ENCODE data around the gene VOPP1. TPM values are rescaled to one million over a fixed set of nuclear protein-coding genes. Genes with fewer than 3 reads are reported as not detected.
"Not testable (repeated sequence)": the region's sequence is repeated elsewhere in the genome, so short reads cannot be mapped to it uniquely, and the experiment has no call there.

Gene VOPP1
- polyA plus RNA-seq, 4 donors = 54.1 to 66.7 (median 61.4) TPM

DNA sequence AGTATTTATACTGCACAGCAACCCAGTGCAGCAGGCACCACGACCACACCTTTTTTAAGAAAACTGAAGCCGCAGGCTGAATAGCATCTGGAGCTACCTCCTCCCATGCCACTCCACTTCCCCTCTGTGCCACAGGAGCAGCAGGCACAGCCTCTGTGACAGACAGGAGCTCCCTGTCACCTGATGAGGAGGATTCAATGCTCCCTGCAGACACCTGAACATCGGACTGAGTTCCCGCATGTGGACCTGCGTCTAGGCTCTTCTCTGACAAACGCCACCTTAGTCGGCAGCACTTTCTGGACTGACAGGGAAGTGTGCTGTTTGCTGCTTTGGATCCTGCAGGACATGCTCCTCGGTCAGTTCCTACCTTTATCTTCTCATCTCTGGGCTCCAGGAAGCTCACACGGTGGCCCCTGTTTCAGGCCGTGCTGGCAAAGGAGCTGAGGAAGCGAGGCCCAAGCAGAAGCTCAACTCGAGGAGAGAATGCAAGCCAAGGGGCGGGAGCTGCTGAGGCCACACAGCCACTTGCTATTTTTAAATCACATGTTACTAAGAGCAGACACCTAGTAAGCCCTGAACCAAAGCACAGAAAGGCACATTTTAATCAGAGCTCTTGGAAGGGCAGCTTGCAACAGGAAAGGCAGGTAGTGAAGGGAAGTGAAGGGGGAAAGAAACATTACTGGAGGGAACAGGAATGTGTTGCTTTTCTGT lies 56.6 kb downstream of the VOPP1 start:
- no peak for DNase-seq (ENCODE audit: low read depth in 4 of 4, low spot score in 2 of 4)

DNA sequence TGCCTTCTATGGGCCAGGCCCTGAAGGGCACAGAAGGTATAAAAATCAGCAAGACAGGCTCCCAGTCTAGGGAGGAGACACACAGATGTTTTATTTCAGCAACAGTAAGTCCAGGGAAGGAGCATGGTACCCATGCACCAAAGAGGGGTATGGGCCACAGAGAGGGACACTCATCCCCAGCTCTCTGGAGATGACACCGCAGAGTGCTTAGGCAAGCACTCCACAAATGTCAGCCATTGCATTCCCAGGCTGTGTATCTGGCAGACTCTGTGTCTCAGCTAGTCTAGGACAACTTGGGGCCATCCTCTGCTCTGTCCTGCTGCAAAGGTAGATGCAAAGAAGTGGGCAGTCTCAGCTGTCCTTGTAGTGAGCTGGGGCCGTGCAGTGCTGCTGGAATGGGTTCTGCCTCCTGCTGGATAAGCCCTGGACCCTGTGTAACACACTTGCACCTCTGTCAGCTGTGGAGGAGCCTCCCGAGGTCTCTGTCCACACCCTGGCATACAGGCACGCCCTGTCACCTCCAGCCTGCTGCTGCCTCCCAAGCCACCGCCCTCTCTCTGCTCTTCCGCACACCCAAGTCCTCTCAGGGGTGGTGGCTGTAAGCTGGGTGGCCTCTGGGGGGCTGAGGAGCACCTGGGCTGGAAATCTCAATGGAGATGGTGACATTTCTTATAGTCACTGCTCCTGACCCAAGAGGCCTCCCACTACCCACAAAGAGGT lies 57.6 kb downstream of the VOPP1 start:
- DNase-seq (ENCODE audit: low read depth in 4 of 4, low spot score in 2 of 4) = no peak

DNA sequence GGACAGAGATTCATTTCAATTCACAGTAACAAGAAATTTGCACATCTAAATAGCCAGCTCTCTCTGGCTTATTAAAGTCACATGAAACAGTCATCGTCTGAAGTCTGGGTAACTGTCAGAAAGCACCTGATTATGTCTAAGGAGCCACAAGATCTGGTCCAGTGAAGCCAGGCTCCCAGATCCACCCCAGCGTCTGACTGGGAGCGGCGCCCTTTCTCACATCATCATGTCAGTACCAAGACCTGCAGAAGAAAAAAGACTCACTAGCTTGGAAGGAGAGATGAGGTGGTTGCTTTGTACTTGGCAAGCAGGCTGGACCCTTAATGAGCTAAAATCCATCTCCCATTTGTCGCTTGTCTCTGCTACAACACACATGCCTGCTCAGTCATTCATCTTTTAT lies 58.4 kb downstream of the VOPP1 start:
- DNase-seq (ENCODE audit: low read depth in 4 of 4, low spot score in 2 of 4) = no peak

DNA sequence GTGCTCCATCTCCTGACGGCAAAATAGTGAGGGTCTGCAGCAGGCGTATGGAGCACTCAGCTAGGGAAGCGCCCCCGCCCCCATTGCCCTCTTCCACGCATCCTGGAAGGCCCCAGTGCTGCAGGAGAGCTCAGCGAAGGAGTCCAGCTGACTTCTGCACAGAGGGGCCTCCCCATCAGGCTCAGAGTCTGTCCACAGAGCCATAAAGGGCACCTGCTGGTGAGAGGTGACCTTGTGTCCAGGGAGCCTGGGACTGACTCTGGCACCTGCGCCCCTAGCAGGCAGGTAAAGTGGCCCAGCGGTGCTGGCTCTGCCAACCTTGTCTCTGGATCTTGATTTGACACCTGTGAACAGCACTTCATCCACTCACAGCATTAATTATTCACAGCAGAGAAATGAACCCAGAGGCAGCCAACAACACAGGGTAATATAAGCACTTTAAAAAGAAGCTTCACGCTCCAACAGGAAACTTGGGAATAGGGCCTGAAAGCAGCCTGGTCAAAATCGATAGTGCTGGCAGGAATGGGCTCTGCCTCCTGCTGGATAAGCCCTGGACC lies 59.6 kb downstream of the VOPP1 start:
- no peak for DNase-seq (ENCODE audit: low read depth in 4 of 4, low spot score in 2 of 4)

DNA sequence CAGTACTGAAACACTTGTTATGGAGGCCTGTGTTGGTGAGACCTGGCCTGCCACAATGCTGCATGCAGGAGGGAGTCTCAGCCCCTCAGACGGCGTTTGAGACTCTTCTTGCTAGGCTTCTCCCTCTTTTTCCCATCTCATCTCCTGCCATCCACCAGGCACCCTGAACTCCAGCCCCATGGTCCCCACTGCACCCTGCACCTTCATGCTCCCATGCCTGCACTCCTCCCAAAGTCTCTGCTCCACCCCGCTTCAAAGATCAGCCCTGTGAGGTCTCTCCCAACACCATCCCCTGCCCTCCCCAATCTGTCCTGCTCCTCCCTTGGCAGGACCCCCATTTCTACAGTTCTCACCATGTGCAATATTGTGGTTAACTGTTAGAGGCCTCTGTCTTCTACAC lies 61.7 kb downstream of the VOPP1 start:
- DNase-seq (ENCODE audit: low read depth in 4 of 4, low spot score in 2 of 4) = no peak

DNA sequence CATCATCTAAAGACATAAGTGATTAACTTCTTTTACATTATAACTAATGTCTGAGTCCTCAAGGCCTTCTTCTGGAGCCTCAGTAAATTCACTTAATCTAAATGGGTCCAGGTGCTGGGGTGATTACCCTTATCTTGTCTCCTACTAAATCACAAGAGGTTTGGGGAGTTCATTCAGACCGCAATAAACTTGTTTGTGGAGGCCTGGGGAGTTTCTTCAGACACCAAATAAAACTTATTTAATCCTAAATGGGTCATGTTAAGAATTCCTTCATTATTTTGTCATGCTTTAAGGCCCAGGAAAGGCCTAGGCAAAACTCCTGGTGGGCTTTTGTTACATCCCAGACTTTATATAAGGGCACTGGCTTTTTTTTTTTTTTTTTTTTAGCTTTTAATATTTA lies 62.1 kb downstream of the VOPP1 start:
- DNase-seq (ENCODE audit: low read depth in 4 of 4, low spot score in 2 of 4) = not testable (repeated sequence)

DNA sequence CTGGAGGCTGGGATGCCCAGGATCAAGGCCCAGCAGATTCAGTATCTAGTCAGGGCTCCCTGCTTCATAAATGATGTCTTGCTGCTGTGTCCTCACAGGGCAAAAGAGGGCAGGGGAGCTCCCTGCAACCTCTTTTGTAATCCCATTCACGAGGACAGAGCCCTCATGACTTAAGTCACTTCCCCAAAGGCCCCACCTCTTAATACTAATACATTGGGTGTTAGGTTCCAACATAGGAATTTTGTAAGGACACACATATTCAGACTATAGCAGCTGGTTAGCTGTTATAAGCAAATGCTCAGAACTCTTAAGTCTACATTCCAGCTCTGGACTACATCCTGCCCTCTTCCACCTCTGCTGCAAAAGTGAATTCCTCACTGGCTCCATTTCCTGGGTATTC lies 63.0 kb downstream of the VOPP1 start:
- no peak for DNase-seq (ENCODE audit: low read depth in 4 of 4, low spot score in 2 of 4)

DNA sequence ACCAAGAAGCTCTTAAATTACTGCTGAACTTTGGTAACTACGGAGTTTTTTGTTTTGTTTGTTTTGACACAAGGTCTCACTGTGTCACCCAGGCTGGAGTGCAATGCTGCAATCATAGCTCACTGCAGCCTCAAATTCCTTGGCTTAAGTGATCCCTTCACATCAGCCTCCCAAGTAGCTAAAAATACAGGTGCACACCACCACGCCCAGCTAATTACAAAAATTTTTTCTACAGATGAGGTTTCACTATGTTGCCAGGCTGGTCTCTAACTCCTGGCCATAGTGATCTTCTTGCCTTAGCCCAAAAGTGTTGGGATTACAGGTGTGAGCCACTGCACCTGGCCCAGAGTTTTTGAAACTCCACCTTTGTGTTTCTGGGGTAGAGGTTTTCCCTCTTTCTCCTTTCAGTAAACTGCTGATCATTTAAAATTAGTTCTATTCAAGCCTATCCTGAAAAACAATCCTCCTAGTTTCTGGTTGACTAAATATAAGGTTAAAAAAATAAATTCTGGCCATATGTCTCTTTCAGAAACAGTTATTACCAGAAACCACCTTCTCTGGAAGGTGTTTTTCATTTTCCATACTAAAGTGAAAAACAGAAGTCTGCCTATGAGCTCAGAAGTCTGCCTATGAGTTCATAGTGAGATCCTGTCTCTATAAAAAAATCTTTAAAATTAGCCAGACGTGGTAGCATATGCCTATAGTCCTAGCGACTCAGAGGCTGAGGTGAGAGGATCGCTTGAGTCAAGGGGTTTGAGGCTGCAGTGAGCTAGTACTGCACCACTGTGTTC lies 63.9 kb downstream of the VOPP1 start:
- no peak for DNase-seq (ENCODE audit: low read depth in 4 of 4, low spot score in 2 of 4)

DNA sequence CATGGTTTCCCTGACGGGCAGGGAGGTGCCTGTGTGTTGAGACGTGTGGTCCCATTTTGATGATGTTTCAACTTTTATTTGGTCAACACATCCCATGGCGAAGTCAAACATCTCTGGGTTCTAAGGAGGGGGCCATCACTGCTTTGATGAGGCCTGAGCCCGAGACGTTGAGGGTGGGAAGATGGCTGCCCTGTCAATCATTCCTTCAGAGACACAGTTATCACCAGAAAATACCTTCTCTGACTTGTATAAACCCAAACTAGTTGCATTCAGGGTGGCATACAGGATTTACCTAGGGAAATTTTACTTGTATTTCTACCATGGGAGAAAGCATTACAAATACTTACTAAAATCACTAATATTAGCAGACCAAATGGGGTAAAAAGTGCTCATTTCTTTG lies 64.6 kb downstream of the VOPP1 start:
- DNase-seq (ENCODE audit: low read depth in 4 of 4, low spot score in 2 of 4) = no peak

DNA sequence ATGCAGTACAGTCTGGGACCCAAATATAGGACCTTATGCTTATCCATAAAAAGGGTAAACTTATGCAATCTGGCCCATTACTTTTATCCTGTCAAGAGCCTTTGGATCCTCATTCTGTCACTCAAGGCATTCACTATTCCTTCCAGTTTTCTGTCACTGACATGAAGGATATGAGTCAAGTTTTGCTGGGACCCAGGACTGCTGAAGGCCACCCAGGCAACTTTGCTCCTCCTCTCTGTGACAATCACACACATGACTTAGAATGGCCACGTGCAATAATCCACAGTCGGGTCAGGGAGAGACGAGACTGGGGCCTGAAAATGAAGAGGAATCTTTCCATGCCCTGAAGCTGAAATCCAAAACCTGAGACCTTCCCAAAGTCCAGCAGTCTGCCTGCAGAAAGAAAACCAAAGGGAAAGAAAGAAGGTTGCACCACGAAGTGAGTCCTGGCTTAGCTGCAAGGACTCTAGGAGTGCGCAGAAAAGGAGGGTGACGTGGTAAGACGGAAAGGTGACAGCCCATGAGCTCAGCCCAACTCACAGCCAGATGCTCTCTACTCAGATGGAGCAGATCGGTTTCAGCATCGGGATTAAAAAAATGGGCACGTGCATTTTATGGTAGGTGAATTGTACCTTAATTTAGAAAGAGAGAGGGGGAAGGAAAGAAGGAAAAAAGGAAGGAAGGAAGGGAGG lies 67.2 kb downstream of the VOPP1 start:
- DNase-seq (ENCODE audit: low read depth in 4 of 4, low spot score in 2 of 4) = no peak

DNA sequence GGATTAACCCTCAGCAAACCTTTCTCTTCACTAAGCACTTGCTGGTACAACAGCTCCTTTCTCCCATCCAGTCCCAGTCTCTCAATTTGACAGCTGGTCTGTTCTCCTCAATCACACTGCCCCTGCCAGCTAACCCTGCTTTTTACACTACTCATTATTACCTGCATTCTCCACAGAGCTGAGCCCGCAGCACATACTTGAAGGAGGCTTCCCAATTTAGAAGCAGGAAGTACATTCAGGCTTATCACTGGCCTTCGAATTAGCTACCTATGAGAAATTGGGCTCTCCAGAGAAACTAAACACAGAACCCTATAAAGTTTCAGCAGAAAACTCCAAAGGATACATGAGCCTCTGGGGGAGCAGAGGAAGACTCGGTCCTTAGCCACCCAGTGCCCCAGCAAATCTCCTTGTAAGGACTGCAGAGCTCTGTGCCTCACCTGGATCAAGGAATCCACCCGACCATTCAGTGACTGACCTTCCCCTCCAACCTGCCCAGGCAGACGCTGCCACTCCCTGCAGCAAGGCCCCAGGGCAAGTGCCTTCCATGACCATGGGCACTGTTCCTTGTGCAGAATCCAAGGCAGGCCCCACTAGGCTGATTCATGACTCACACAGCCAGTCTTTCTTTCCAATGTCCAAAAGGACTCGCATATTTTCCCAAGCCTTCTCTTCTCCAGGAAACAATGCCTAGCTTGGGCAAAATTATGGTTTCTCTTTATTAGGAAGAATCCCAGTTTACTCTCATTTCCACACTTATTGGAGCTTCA lies 68.0 kb downstream of the VOPP1 start:
- no peak for DNase-seq (ENCODE audit: low read depth in 4 of 4, low spot score in 2 of 4)

DNA sequence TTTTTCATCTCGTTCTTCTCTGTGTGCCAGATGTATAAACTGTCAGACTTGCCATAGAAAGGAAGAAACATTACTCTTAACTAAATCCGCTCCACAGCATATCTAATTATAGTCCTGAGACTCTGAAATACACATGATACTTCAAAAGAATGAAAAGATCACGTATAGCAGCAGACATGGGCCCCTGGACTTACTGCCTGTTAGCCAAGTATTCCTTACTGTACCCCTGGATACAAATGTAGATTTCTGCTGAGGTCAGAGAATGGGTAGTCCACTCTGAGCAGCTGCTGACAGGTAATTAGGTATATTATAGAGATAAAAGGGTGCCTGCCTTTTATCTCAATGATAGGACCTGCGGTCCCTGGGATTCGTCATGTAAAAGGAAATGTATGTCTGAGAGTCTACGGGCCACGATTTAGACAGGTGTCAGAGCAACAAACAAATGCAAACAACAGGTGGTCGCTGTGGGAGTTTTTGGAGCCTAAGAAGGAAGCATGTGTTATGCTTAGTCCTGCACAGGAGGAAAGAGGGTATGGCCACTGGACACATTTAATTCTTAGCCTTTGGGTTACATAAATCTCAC lies 69.4 kb downstream of the VOPP1 start:
- DNase-seq (ENCODE audit: low read depth in 4 of 4, low spot score in 2 of 4) = no peak

DNA sequence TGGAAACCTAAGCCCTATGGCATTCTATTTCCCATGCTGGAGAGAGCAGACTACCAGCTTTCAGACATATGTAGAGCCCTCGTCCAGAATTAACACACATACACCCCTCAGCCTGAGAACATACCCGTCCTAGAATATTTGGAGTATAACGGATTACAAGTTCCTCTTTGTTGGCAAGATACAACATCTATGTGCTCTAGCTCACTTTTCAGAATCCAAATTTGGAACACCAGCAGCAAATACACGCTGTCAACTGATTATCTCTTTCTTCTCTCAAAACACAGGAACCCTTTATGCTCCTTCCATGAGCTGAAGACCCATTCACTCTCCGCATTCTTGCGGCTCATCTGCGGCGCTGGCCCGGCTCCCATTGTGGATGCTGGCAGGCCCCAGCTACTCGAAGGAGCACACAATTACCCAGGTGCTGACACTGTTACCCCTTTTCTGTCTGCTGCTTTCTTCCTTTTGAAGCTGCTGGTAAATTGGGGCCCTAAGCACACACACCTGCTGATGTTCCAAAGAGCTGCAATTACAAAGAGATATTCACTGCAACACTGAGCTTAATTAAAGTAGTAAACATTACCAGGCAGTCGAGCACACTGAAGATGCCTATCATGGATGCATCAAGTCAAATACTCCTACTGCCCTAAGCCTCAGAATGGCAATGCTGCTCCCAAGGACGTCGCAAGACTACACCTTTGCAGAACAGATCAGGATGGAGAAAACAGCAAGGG lies 70.0 kb downstream of the VOPP1 start:
- no peak for DNase-seq (ENCODE audit: low read depth in 4 of 4, low spot score in 2 of 4)

DNA sequence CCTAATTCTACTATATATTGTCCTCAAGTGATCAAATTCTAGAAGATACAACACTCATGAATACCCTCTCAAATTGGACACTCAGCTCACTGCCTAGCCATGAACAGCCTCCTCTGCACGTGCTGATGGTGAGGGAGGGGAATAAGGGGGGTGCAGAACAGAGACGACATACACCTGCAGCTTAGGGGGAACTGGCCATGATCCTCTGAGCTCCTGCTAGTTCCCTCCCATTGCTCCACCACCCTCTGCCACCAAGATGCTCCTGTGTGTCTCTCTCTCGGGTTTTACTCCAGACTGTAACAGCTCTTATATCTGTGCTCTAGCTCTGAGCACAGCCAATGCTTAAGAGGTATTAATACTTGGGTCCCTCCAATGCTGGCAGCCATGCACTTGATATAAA lies 70.7 kb downstream of the VOPP1 start:
- DNase-seq (ENCODE audit: low read depth in 4 of 4, low spot score in 2 of 4) = no peak

DNA sequence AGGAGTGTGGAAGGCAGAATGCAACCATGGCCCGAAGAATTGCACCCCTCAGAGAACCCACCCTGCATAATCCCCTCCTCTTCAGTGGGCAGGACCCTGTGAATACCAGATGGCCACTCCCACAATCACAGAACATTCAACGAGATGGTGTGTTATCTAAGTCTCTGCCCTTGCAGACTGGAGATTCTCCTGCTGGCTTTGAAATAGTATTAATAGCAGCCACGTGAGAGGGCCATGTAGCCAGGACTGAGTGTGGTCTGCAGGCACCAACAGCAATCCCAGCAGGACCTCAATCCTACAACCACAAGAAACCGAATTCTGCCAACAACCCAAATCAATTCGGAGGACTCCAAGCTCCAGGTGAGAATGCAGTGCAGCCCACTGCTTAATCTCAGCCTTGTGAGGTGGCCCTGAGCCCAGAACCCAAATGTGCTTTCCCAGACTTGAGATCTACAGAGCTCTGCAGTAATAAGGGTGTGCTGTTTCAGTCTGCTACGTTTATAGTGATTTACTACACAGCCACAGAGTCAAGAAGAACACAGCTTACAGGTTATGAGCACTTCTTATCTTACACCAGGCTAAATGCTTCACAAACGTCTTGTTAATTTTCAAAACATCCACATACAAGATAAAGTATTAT lies 72.1 kb downstream of the VOPP1 start:
- no peak for DNase-seq (ENCODE audit: low read depth in 4 of 4, low spot score in 2 of 4)

DNA sequence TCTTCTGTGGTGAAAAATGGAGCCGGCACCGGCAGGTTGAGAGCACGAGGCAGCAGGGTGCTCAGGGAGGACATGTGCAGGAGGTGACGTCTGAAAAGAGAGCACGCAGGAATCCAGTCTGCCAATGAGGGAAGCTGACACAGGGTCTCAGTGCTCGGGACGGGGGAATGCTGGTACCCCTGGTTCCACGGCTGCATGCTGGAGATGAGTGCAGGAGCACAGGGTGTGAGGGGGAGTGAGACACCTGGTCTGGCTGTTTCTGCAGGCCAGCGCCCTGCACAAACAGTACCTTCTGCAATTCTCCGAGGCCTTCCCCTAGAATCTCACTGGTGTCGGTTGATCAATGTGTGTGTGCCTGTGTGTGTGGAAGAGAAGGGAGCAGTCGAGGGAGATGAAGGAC lies 72.7 kb downstream of the VOPP1 start:
- no peak for DNase-seq (ENCODE audit: low read depth in 4 of 4, low spot score in 2 of 4)

DNA sequence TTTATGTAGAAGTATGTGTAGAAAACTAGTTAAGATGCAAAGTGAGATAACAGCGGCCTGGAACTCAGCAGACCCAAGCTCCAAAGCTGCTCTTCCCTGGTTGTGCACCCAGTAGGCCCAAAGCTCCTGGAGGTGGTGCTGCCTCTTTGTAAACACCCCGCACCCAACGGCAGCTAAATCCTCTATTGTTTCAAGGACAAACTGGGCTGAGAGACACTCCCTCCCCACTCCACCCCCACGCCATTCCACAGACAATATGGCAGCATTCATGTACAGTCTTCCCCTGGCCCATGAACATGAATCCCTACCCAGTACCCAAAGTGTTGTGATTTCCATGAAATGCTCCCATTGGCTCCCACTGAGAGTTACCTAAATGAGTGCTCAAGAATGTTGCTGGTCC lies 73.5 kb downstream of the VOPP1 start:
- no peak for DNase-seq (ENCODE audit: low read depth in 4 of 4, low spot score in 2 of 4)

DNA sequence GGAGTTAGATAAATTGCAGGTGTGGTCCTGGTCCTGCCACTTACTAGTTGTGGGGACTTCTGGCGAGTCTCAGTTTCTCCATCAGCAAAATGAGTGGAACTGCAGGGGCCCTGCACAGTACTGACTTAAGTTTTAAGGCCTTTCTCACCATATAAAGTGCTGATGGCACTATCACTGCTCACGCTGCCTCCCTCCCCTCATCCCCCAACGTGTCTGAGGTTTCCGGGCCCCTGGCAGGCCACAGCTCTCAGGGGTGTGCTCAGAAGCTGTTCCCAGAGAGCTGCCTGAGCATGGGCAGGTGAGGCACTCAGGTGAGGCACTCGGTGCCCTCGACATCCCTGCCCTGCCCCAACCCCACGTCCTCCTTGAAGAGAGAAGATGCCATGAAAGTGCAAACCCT lies 74.2 kb downstream of the VOPP1 start:
- DNase-seq (ENCODE audit: low read depth in 4 of 4, low spot score in 2 of 4) = no peak
